Coronary artery (tissue), 2 donors: ENCODE results near the gene FRMPD2.

Experiments used
- DNase-seq: peaks from one replicate; pipeline ENCODE4 v3.0.0-alpha.2; 2017; ENCODE audit warnings: low spot score
- H3K27ac ChIP-seq, 2 donors: fragments of 200-600 bp; sonication (generic); one replicate each; pipeline ENCODE4 v1.5.1; 2016 to 2019
- H3K4me3 ChIP-seq: fragments of 200-600 bp; sonication (generic); 2 replicates; pipeline ENCODE4 v1.5.1; 2016; ENCODE audit warnings: mild to moderate bottlenecking, moderate library complexity
- TF ChIP-seq, protein P1 (sequence below): fragments of 200-600 bp; sonication (generic); IDR thresholded peaks from one replicate; pipeline ENCODE4 v1.5.1; 2019; ENCODE audit warnings: antibody characterized with exemption

Gene FRMPD2

GRCh38 chr10:48289501-48290238, 15.2 kb upstream of the FRMPD2 start:
- no peak overlapping the region for H3K27ac ChIP-seq
- H3K4me3 ChIP-seq: no peak overlapping the region
- TF ChIP-seq, protein P1, sequence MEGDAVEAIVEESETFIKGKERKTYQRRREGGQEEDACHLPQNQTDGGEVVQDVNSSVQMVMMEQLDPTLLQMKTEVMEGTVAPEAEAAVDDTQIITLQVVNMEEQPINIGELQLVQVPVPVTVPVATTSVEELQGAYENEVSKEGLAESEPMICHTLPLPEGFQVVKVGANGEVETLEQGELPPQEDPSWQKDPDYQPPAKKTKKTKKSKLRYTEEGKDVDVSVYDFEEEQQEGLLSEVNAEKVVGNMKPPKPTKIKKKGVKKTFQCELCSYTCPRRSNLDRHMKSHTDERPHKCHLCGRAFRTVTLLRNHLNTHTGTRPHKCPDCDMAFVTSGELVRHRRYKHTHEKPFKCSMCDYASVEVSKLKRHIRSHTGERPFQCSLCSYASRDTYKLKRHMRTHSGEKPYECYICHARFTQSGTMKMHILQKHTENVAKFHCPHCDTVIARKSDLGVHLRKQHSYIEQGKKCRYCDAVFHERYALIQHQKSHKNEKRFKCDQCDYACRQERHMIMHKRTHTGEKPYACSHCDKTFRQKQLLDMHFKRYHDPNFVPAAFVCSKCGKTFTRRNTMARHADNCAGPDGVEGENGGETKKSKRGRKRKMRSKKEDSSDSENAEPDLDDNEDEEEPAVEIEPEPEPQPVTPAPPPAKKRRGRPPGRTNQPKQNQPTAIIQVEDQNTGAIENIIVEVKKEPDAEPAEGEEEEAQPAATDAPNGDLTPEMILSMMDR: peak; percentile 67
- no peak for DNase-seq

- Histone ChIP-seq H3K27ac (no peak overlapping the region), H3K4me3 (no peak overlapping the region)
- no peak for DNase-seq
- TF ChIP-seq, protein P1: no peak
Measured at GRCh38 chr10:48288661-48289060, 14.2 kb upstream of the FRMPD2 start.

DNA sequence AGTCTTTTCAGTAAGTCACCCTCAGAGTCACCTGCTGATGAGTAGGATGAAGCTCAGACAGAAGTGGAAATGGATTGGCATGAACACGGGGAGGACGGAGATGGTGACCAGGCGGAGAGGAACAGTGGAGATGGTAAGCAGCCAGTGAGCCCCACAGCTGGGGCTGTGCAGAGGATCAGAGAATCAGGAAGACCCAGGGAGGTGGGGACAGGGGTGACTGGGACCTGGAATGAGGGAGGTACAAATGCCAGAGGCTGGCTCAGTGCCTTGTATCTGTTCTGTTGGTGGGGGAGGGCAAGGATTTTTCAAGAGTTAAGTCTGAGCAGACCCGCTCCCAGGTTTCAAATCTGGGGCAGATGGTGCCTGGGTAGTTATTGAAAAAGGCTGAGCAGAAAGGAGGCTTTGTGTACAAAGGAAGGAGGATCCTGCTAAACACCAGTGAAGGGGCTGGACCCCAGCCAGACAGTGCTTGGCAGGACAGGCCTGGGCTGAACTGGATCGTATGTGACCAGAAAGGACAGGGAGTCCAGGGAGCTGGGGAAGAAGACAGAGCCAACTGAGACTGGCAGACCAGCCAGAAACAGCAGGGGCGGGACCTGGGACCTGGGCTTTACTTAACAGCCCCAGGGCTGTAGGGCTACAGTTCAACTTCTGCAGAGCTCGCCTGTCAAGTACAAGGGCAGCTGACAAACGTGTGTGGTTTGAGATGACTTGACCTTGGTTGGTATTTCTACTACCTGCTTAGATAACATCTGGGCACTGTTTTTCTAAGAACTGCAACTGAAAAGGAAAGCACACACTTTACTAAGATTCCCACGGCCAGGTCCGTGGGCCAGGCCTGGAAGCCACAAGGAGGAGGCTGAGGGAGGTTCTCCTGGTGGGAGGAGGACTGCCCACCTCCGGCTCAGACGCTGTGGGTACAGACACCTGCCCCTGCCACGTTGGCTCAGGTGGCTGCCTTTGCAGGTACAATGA, 13.2 kb upstream of the FRMPD2 start:
- no peak for DNase-seq
- Histone ChIP-seq H3K27ac (no peak overlapping the region), H3K4me3 (no peak overlapping the region)
- TF ChIP-seq, protein P1: no peak

GRCh38 chr10:48286356-48286755, 11.9 kb upstream of the FRMPD2 start:
- no peak for DNase-seq
- Histone ChIP-seq H3K27ac (no peak overlapping the region), H3K4me3 (no peak overlapping the region)
- TF ChIP-seq, protein P1: no peak

GRCh38 chr10:48285710-48286109, 11.2 kb upstream of the FRMPD2 start:
- Histone ChIP-seq H3K27ac (no peak overlapping the region), H3K4me3 (no peak overlapping the region)
- no peak for DNase-seq
- TF ChIP-seq, protein P1: no peak

DNA sequence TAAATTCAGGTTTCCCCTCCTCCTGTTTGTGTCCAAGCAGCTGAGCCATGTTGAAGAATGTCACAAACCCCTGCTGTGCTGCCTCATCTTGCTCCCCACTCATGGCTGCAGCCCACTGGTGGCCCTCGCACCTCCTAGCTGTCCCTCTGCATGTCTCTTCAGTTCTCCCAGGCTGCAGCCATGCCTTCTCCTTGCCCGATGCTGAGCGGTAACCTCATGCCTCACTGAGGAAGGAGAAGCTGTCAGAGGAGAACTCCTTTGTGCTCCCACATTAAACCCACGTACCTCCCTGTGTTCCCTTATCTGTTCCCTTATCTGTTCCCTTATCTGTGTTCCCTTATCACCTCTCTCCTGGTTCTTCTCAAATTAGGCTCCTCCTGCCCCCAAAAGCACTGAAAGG, 10.3 kb upstream of the FRMPD2 start:
- Histone ChIP-seq H3K27ac (no peak overlapping the region), H3K4me3 (no peak overlapping the region)
- DNase-seq: no peak
- TF ChIP-seq, protein P1: no peak
